ENCODE measurements around the gene IFT52.

The IFT52 gene

DNA sequence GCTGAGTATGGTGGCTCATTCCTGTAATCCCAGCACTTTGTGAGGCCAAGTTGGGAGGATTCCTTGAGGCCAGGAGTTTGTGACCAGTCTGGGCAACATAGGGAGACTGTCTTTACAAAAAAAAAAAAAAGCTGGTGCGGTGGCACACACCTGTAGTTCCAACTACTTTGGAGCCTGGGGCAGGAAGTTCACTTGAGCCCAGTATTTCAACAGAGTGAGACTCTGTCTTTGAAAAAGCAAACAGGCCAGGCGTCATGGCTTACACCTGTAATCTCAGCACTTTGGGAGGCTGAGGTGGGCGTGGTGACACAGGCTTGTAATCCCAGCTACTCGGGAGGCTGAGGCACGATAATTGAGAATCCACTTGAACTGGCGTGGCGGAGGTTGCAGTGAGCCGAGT is 104.8 kb downstream of the IFT52 start:
- DNase-seq = no peak

All from activated effector memory CD4-positive, alpha-beta T cell treated with Interleukin-2 at 50 U/mL for 16 hours (primary cell).